Neural progenitor cell (in vitro differentiated cells): Measurements from ENCODE around the gene HMCN1. TPM values are rescaled to one million over a fixed set of nuclear protein-coding genes. Genes with fewer than 3 reads are reported as not detected.
"Not testable (repeated sequence)": the region's sequence is repeated elsewhere in the genome, so short reads cannot be mapped to it uniquely, and the experiment has no call there.

Experiments used
- DNase-seq: peaks from one replicate; pipeline ENCODE4 v3.0.0-alpha.2; 2016; ENCODE audit warnings: low spot score
- H2AFZ ChIP-seq: fragments of 200-600 bp; sonication (generic); replicated peaks from 2 replicates; pipeline ENCODE4 v1.6.1; 2016; ENCODE audit warnings: antibody characterized with exemption
- H3F3A ChIP-seq: fragments of 200-600 bp; sonication (generic); 2 replicates; pipeline ENCODE4 v1.6.1; 2016; ENCODE audit warnings: antibody characterized with exemption, low read depth
- H3K27ac ChIP-seq: fragments of 200-600 bp; sonication (generic); 2 replicates; pipeline ENCODE4 v1.5.1; 2016; ENCODE audit warnings: mild to moderate bottlenecking
- H3K27me3 ChIP-seq: fragments of 200-600 bp; sonication (generic); 2 replicates; pipeline ENCODE4 v1.6.1; 2016; ENCODE audit warnings: mild to moderate bottlenecking, moderate library complexity
- H3K36me3 ChIP-seq: fragments of 200-600 bp; sonication (generic); 2 replicates; pipeline ENCODE4 v1.5.1; 2016
- H3K4me1 ChIP-seq: fragments of 200-600 bp; sonication (generic); 2 replicates; pipeline ENCODE4 v1.6.1; 2016; ENCODE audit warnings: mixed run types
- H3K4me2 ChIP-seq: fragments of 200-600 bp; sonication (generic); 2 replicates; pipeline ENCODE4 v1.6.1; 2016
- H3K4me3 ChIP-seq: fragments of 200-600 bp; sonication (generic); 2 replicates; pipeline ENCODE4 v1.5.1; 2016
- H3K79me2 ChIP-seq: fragments of 200-600 bp; sonication (generic); 2 replicates; pipeline ENCODE4 v1.6.1; 2016; ENCODE audit warnings: low read depth
- H3K9ac ChIP-seq: fragments of 200-600 bp; sonication (generic); 2 replicates; pipeline ENCODE4 v1.6.1; 2016
- H3K9me3 ChIP-seq: fragments of 200-600 bp; sonication (generic); 2 replicates; pipeline ENCODE4 v1.5.1; 2016; ENCODE audit warnings: low read depth
- H4K20me1 ChIP-seq: fragments of 200-600 bp; sonication (generic); 2 replicates; pipeline ENCODE4 v1.6.1; 2016; ENCODE audit warnings: low read depth
- H3K27ac Mint-ChIP-seq: 3 replicates; pipeline ENCODE4 v1.8.0; 2021; ENCODE audit warnings: mixed read lengths
- H3K27me3 Mint-ChIP-seq: 2 replicates; pipeline ENCODE4 v1.8.0; 2022; ENCODE audit warnings: low read depth, mild to moderate bottlenecking, inconsistent platforms, moderate library complexity, mixed read lengths; ENCODE audit not compliant: insufficient read depth
- H3K36me3 Mint-ChIP-seq: 3 replicates; pipeline ENCODE4 v1.8.0; 2021; ENCODE audit warnings: mixed read lengths
- H3K4me1 Mint-ChIP-seq: 3 replicates; pipeline ENCODE4 v1.8.0; 2021; ENCODE audit warnings: mixed read lengths
- H3K4me3 Mint-ChIP-seq: 3 replicates; pipeline ENCODE4 v1.8.0; 2021; ENCODE audit warnings: mild to moderate bottlenecking, moderate library complexity, mixed read lengths
- H3K9me3 Mint-ChIP-seq: 3 replicates; pipeline ENCODE4 v1.8.0; 2020; ENCODE audit warnings: mixed read lengths
- EZH2 ChIP-seq: fragments of 200-600 bp; sonication (generic); IDR thresholded peaks from 2 replicates; pipeline ENCODE4 v1.6.1; 2017; ENCODE audit warnings: antibody characterized with exemption, mild to moderate bottlenecking, moderate library complexity
- EZH2phosphoT487 ChIP-seq: fragments of 200-600 bp; sonication (generic); IDR thresholded peaks from 2 replicates; pipeline ENCODE4 v1.6.1; 2017; ENCODE audit warnings: antibody characterized with exemption
- total RNA-seq: library from RNA; depleted of rRNA; stranded (reverse); fragments of >200 nt; gene quantifications from 2 replicates; pipeline ENCODE4 v1.2.3, GENCODE V29; 2015; ENCODE audit warnings: low replicate concordance
- TF ChIP-seq, protein P1 (sequence below): fragments of 200-600 bp; sonication (generic); IDR thresholded peaks from 2 replicates; pipeline ENCODE4 v1.5.1; 2017; ENCODE audit warnings: antibody characterized with exemption, mild to moderate bottlenecking

Gene HMCN1
- total RNA-seq, 1 donor from 2014 or later = 26.4 TPM

DNA sequence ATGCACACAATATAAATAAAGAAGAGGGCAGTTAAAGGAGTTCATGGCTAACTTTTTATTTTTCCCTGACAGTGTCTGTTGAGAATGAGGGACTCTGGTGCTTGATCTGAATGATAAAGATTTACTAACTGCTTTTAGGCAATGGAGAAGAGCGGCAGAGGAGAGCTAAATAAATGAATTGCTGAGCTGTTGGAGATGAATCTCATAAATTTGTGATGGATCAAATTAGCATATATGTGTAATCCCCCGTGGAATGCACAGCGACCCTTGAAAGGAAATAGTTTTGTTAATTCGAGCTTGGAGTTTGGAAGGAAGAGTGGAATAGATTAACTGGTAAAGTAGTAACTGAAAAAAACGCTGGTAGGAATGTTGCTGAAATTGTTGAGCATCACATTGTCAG lies 40.2 kb downstream of the HMCN1 start:
- no peaks in the 10 kb centered on the region for H4K20me1 ChIP-seq
- H3K27ac ChIP-seq = no peak overlapping the region
- H3K36me3 ChIP-seq = no peaks in the 10 kb centered on the region
- no peak overlapping the region for H3K4me3 Mint-ChIP-seq
- no peaks in the 10 kb centered on the region for H3K27me3 ChIP-seq
- TF ChIP-seq, protein P1, sequence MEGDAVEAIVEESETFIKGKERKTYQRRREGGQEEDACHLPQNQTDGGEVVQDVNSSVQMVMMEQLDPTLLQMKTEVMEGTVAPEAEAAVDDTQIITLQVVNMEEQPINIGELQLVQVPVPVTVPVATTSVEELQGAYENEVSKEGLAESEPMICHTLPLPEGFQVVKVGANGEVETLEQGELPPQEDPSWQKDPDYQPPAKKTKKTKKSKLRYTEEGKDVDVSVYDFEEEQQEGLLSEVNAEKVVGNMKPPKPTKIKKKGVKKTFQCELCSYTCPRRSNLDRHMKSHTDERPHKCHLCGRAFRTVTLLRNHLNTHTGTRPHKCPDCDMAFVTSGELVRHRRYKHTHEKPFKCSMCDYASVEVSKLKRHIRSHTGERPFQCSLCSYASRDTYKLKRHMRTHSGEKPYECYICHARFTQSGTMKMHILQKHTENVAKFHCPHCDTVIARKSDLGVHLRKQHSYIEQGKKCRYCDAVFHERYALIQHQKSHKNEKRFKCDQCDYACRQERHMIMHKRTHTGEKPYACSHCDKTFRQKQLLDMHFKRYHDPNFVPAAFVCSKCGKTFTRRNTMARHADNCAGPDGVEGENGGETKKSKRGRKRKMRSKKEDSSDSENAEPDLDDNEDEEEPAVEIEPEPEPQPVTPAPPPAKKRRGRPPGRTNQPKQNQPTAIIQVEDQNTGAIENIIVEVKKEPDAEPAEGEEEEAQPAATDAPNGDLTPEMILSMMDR = no peak
- TF ChIP-seq EZH2phosphoT487 (no peak), EZH2 (no peak)
- peaks cover 31% of the 10 kb centered on the region for H3K4me1 Mint-ChIP-seq
- no peaks in the 10 kb centered on the region for H3K9me3 ChIP-seq
- peaks cover 11% of the 10 kb centered on the region for H3K4me1 ChIP-seq
- no peak for DNase-seq
- H3F3A ChIP-seq = peaks cover 5% of the 10 kb centered on the region
- H2AFZ ChIP-seq = no peak overlapping the region
- no peak overlapping the region for H3K4me2 ChIP-seq
- H3K27ac Mint-ChIP-seq = no peak overlapping the region
- no peak overlapping the region for H3K9ac ChIP-seq
- no peak overlapping the region for H3K4me3 ChIP-seq
- no peaks in the 10 kb centered on the region for H3K79me2 ChIP-seq
- peaks cover 2% of the 10 kb centered on the region for H3K27me3 Mint-ChIP-seq
- H3K36me3 Mint-ChIP-seq = no peaks in the 10 kb centered on the region
- H3K9me3 Mint-ChIP-seq = peaks cover 1% of the 10 kb centered on the region

DNA sequence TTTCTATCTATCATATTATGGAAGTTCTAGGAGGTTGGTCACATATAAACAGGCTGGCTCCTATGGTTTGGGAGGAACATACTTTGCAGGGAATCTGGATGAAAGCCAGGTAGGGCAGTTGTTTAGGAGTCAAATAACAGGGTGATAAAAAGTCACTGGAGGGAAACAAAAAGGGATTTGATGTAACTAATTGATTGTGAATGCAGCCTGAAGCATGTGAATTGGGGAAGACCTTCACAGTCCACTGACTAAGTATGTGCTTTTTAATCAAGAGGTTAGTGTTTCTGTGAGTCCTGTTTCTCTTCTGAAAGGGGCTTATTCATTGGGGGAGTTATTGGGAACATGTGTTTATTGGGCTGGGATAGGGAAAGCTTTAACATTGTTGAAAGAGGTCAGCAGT lies 41.3 kb downstream of the HMCN1 start:
- Histone ChIP-seq H3K9me3 (no peaks in the 10 kb centered on the region), H3K4me2 (peak overlapping the region; percentile 3), H3K79me2 (no peaks in the 10 kb centered on the region), H3K4me3 (no peak overlapping the region), H2AFZ (no peak overlapping the region), H3K36me3 (no peaks in the 10 kb centered on the region), H3K27ac (no peak overlapping the region), H3K27me3 (no peaks in the 10 kb centered on the region), H3F3A (peaks cover 5% of the 10 kb centered on the region), H4K20me1 (no peaks in the 10 kb centered on the region), H3K4me1 (peaks cover 11% of the 10 kb centered on the region), H3K9ac (no peak overlapping the region)
- Mint-ChIP-seq H3K27ac (peak overlapping the region; percentile 3), H3K4me1 (peaks cover 31% of the 10 kb centered on the region), H3K9me3 (peaks cover 3% of the 10 kb centered on the region), H3K4me3 (no peak overlapping the region), H3K27me3 (no peaks in the 10 kb centered on the region), H3K36me3 (no peaks in the 10 kb centered on the region)
- TF ChIP-seq EZH2 (no peak), EZH2phosphoT487 (no peak)
- TF ChIP-seq, protein P1 = no peak
- DNase-seq = peak; percentile 49

DNA sequence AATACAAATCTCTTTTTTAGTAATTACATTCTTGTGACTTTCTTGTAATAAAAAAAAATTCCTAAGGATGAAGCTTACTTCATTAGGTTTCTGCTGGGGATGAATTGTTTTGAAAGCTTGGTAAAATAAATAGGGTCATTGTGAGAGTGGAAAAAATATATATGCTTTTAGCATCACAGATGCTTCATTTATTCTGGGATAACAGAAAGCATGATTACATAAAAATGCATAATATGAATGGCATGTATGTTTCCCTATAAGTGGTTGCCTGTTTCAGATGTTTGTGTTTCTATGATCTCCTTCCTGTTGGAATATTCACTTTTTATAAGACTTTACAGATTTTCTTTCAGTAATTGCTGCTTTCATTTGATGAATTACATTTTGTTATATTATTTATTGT lies 42.3 kb downstream of the HMCN1 start:
- no peak for DNase-seq
- Histone ChIP-seq H3K27ac (no peak overlapping the region), H4K20me1 (no peaks in the 10 kb centered on the region), H3K4me3 (no peak overlapping the region), H3K9me3 (no peaks in the 10 kb centered on the region), H3K4me2 (no peak overlapping the region), H2AFZ (no peak overlapping the region), H3F3A (peaks cover 5% of the 10 kb centered on the region), H3K36me3 (no peaks in the 10 kb centered on the region), H3K79me2 (no peaks in the 10 kb centered on the region), H3K27me3 (no peaks in the 10 kb centered on the region), H3K4me1 (peaks cover 11% of the 10 kb centered on the region), H3K9ac (no peak overlapping the region)
- peak overlapping the region; percentile 43 for H3K27ac Mint-ChIP-seq
- no peaks in the 10 kb centered on the region for H3K27me3 Mint-ChIP-seq
- no peak overlapping the region for H3K4me3 Mint-ChIP-seq
- TF ChIP-seq, protein P1 = no peak
- TF ChIP-seq EZH2phosphoT487 (no peak), EZH2 (no peak)
- no peaks in the 10 kb centered on the region for H3K36me3 Mint-ChIP-seq
- peaks cover 3% of the 10 kb centered on the region for H3K9me3 Mint-ChIP-seq
- H3K4me1 Mint-ChIP-seq = peaks cover 31% of the 10 kb centered on the region

DNA sequence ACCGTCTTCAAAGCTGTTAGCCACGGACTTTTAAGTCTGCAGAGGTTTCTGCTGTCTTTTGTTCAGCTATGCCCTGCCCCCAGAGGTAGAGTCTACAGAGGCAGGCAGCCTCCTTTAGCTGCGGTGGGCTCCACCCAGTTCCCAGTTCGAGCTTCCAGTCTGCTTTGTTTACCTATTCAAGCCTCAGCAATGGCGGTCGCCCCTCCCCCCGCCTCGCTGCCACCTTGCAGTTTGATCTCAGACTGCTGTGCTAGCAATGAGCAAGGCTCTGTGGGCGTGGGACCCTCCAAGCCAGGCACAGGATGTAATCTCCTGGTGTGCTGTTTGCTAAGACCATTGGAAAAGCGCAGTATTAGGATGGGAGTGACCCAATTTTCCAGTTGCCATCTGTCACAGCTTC lies 49.7 kb downstream of the HMCN1 start:
- H3K4me1 ChIP-seq, H3K27ac ChIP-seq, H3K4me1 Mint-ChIP-seq, H3K27ac Mint-ChIP-seq, H3K36me3 ChIP-seq, H3F3A ChIP-seq, H2AFZ ChIP-seq, H3K9ac ChIP-seq, H3K4me2 ChIP-seq, H3K36me3 Mint-ChIP-seq, H4K20me1 ChIP-seq, H3K27me3 ChIP-seq, H3K79me2 ChIP-seq, H3K4me3 Mint-ChIP-seq, DNase-seq, H3K27me3 Mint-ChIP-seq, H3K4me3 ChIP-seq, H3K9me3 ChIP-seq: not testable (repeated sequence)
- H3K9me3 Mint-ChIP-seq = peaks cover 18% of the 10 kb centered on the region
